HUDEP-2 (cell line): ENCODE results near the gene SPDYA.
"Not testable (repeated sequence)": the region's sequence is repeated elsewhere in the genome, so short reads cannot be mapped to it uniquely, and the experiment has no call there.

Source experiments
- DNase-seq, 76 experiments: peaks; one replicate each; lab custom pipeline; 2025; ENCODE audit not compliant: unreplicated experiment in 76 of 76; lab: John Stamatoyannopoulos, UW

Gene SPDYA

GRCh38 chr2:28810384-28811285, at the start of gene SPDYA:
SPDYA (plus strand) TSS chr2:28810834; CDS start chr2:28816015, 5,181 bp downstream.
- DNase-seq: peak in 74 of 76 experiments; percentile 11 to 91 (median 79)

GRCh38 chr2:28761420-28761819, 49.2 kb upstream of the SPDYA start:
- DNase-seq: no peak

- DNase-seq: no peak
Measured at GRCh38 chr2:28764909-28765711, 45.5 kb upstream of the SPDYA start.

GRCh38 chr2:28766070-28766469, 44.6 kb upstream of the SPDYA start:
- no peak for DNase-seq

- no peak for DNase-seq
Measured at GRCh38 chr2:28767337-28767736, 43.3 kb upstream of the SPDYA start.

GRCh38 chr2:28768422-28768821, 42.2 kb upstream of the SPDYA start:
- no peak for DNase-seq

- DNase-seq: no peak
Measured at GRCh38 chr2:28768952-28769351, 41.7 kb upstream of the SPDYA start.

- no peak for DNase-seq
Measured at GRCh38 chr2:28772351-28772750, 38.3 kb upstream of the SPDYA start.

- DNase-seq: no peak
Measured at GRCh38 chr2:28776471-28776870, 34.2 kb upstream of the SPDYA start.

- no peak for DNase-seq
Measured at GRCh38 chr2:28778392-28778791, 32.2 kb upstream of the SPDYA start.

- DNase-seq: no peak
Measured at GRCh38 chr2:28779001-28779400, 31.6 kb upstream of the SPDYA start.

GRCh38 chr2:28780496-28780895, 30.1 kb upstream of the SPDYA start:
- DNase-seq: no peak

- no peak for DNase-seq
Measured at GRCh38 chr2:28782423-28782822, 28.2 kb upstream of the SPDYA start.

- not testable (repeated sequence) for DNase-seq
Measured at GRCh38 chr2:28784570-28784969, 26.1 kb upstream of the SPDYA start.

- no peak for DNase-seq
Measured at GRCh38 chr2:28796620-28797019, 14.0 kb upstream of the SPDYA start.

- no peak for DNase-seq
Measured at GRCh38 chr2:28801726-28802125, 8.9 kb upstream of the SPDYA start.

- no peak for DNase-seq
Measured at GRCh38 chr2:28802975-28803429, 7.6 kb upstream of the SPDYA start.

GRCh38 chr2:28809927-28810326, 707 bp upstream of the SPDYA start:
- DNase-seq: no peak

- DNase-seq: no peak
Measured at GRCh38 chr2:28818053-28818452, 7.4 kb downstream of the SPDYA start.

GRCh38 chr2:28821295-28821958, 10.8 kb downstream of the SPDYA start:
- DNase-seq: peak in 49 of 76 experiments; percentile 0 to 65 (median 29)

- DNase-seq: no peak
Measured at GRCh38 chr2:28822036-28822435, 11.4 kb downstream of the SPDYA start.
